ENCODE results near the gene SMPD1.

DNA sequence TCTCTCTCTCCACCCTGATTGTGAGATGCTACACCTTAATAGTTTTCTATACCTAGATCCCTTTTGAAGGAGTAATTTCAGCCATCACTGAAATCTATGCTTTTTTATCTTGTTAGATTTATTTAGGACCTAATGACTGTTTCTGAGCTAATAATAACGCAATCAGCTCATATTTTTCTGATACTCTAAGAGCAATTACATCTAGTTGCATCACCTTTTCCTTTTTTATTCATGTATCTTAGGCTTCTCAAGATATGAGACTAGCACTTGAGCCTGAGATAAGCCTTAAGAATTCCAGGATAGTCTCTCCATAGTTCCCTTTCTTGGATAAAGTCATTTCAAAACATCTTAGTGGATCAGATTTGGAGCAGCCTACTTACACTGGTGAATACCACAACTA is 44.9 kb upstream of the SMPD1 start:
- TF ChIP-seq ELF4 (IDR thresholded peaks at IDR 0.05) (no peak), TARDBP (IDR thresholded peaks at IDR 0.05) (no peak), SUZ12 (IDR thresholded peaks at IDR 0.05) (no peak), ARNT (IDR thresholded peaks at IDR 0.05) (no peak), SP1 (IDR thresholded peaks at IDR 0.05) (no peak), FOXM1 (IDR thresholded peaks at IDR 0.05; ENCODE audit: borderline replicate concordance) (no peak)

Data from HEK293T (cell line).